Nephron (organoid): ENCODE data around the gene ACSL6.

Experiments used
- H3K27ac Mint-ChIP-seq, 3 experiments: 2 replicates each; pipeline ENCODE4 v1.8.0; 2020; ENCODE audit warnings: mixed read lengths in 3 of 3, mild to moderate bottlenecking in 2 of 3, moderate library complexity in 1 of 3
- H3K27me3 Mint-ChIP-seq: 2 replicates; pipeline ENCODE4 v1.8.0; 2021; ENCODE audit warnings: low read depth, mild to moderate bottlenecking, moderate library complexity, mixed read lengths
- H3K36me3 Mint-ChIP-seq: 2 replicates; pipeline ENCODE4 v1.8.0; 2020; ENCODE audit warnings: low read depth, mixed read lengths
- H3K4me1 Mint-ChIP-seq: 2 replicates; pipeline ENCODE4 v1.8.0; 2020; ENCODE audit warnings: mixed read lengths
- H3K4me3 Mint-ChIP-seq, 3 experiments: 2 replicates each; pipeline ENCODE4 v1.8.0; 2020; ENCODE audit warnings: mild to moderate bottlenecking in 3 of 3, mixed read lengths in 3 of 3, moderate library complexity in 2 of 3
- H3K9me3 Mint-ChIP-seq: 2 replicates; pipeline ENCODE4 v1.8.0; 2020; ENCODE audit warnings: mixed read lengths
- TF ChIP-seq, protein P1 (sequence below), 3 experiments: fragments of 200-600 bp; sonication (generic); IDR thresholded peaks; one replicate each; pipeline ENCODE4 v1.5.0; 2021; ENCODE audit warnings: antibody characterized with exemption in 3 of 3; ENCODE audit not compliant: unreplicated experiment in 3 of 3

ACSL6 gene

DNA sequence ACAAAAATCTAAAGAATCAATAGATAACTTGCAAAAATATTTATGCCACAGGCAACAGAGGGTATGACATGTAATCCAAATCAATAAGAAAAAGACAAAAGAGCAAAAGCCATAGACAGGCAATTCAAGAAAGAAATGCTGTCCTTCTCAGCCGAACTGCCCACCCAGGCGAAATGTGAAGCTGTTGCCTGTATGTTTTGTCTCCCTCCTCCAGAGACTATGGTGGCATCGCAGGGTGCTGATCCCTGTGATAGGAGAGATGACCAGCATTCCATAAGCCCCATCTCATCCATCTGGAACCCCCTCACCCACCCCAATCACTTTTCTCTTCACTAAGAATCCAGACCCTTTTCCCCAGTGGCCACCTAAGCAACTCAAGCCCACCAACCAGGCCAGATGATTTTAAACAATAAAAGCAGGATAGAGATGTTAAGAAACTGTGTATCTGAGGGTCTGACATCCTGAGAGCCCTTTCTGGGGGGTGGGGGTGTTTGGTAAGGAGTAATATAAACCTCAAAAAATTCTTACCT, 5.3 kb upstream of the ACSL6 start:
- Mint-ChIP-seq H3K4me3 (no peak overlapping the region), H3K4me1 (no peaks in the 10 kb centered on the region), H3K9me3 (no peaks in the 10 kb centered on the region), H3K27ac (no peak overlapping the region), H3K36me3 (no peaks in the 10 kb centered on the region), H3K27me3 (peaks cover 58% of the 10 kb centered on the region)
- TF ChIP-seq, protein P1, sequence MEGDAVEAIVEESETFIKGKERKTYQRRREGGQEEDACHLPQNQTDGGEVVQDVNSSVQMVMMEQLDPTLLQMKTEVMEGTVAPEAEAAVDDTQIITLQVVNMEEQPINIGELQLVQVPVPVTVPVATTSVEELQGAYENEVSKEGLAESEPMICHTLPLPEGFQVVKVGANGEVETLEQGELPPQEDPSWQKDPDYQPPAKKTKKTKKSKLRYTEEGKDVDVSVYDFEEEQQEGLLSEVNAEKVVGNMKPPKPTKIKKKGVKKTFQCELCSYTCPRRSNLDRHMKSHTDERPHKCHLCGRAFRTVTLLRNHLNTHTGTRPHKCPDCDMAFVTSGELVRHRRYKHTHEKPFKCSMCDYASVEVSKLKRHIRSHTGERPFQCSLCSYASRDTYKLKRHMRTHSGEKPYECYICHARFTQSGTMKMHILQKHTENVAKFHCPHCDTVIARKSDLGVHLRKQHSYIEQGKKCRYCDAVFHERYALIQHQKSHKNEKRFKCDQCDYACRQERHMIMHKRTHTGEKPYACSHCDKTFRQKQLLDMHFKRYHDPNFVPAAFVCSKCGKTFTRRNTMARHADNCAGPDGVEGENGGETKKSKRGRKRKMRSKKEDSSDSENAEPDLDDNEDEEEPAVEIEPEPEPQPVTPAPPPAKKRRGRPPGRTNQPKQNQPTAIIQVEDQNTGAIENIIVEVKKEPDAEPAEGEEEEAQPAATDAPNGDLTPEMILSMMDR (IDR thresholded peaks at IDR 0.05; ENCODE audit: unreplicated experiment in 3 of 3), result no peak

DNA sequence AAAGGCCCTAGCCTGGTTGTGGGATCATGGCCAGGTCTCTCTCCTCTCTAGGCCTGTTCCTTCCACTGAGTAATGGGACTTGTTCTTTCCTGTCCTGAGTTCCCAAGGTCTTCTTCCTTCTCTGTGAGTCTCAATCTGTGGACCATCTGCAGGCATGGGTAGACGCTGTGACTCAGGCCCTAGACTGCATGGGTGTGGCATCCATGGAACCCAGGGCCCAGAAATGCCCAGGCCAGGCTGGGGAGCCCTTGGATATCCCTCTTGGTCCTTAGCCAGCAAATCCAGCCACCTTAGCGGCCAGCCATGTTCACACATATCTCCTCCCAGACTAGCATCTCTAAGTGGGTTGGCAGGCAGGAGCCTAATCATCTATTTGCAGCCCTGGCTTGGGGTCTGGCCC, 2.3 kb upstream of the ACSL6 start:
- no peak overlapping the region for H3K4me3 Mint-ChIP-seq
- peaks cover 81% of the 10 kb centered on the region for H3K27me3 Mint-ChIP-seq
- H3K4me1 Mint-ChIP-seq, result no peaks in the 10 kb centered on the region
- no peaks in the 10 kb centered on the region for H3K36me3 Mint-ChIP-seq
- TF ChIP-seq, protein P1 (IDR thresholded peaks at IDR 0.05; ENCODE audit: unreplicated experiment in 3 of 3), result no peak
- H3K9me3 Mint-ChIP-seq, result no peaks in the 10 kb centered on the region
- no peak overlapping the region for H3K27ac Mint-ChIP-seq

DNA sequence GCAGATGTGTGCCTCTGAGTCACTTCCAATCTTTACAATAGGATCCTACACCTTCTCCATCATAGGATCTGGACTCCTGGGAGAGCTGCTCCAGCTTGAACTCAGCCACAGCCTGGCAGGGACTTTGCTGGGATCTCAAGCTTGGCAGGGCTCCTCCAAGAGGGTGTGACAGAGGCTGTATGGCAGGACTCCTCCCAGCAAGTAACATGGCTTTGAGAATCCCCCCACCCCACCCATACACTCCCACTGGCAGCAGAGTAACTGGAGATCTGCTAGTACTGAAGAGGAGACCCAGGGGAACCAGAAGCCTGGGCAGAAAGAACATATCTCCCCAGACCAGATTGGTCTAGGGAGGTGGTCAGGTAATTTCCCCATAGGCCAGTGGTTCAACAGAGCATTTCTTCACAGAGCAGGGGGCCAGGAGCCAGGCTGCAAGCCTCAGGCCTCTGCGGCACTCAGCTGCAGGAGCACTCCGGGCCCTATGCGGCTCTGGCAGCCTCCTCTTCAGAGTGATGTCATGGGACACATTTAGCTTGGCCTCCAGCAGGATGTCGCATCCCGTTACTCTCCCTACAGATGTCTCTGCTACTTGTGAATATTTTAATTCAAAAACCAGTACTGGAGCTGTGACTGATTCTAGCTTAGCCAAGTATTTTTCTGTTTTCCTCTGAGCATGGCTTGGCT, 1.7 kb upstream of the ACSL6 start:
- H3K4me3 Mint-ChIP-seq, result no peak overlapping the region
- peaks cover 82% of the 10 kb centered on the region for H3K27me3 Mint-ChIP-seq

DNA sequence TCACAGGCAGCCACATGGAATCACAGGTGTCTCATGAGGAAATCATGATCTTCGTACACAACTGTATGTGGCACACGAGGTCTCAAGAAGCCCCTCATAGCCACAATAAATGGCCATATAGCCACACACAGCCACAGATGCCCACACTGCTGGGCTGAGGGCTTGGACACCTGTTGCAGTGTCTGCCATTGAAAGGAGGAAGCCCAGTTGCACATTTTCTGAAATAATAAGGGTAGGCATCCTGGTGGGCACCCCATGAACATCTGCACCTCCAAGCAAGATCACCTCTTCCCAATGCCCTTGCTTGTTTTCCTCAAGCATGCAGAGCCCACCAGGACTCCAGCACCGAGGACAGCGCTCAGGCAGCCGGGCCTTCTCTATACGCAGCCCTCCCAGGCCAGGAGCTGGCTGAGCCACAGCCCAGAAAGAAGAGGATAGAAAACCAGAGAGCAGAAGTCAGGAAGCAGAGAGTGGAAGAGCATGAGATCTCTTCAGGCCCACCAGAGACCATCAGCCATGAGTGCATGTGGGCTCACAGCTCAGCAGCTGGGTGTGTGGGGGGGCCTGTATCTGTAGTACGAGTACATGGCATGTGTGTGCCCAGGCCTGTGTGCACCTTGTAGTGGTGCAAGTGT, 1.0 kb upstream of the ACSL6 start:
- TF ChIP-seq, protein P1 (IDR thresholded peaks at IDR 0.05; ENCODE audit: unreplicated experiment in 3 of 3), result no peak
- no peaks in the 10 kb centered on the region for H3K36me3 Mint-ChIP-seq
- no peak overlapping the region for H3K27ac Mint-ChIP-seq

More for the DNA sequence above, 1.7 kb upstream of the ACSL6 start:
- Mint-ChIP-seq H3K4me1 (no peaks in the 10 kb centered on the region), H3K36me3 (no peaks in the 10 kb centered on the region), H3K27ac (no peak overlapping the region), H3K9me3 (no peaks in the 10 kb centered on the region)
- TF ChIP-seq, protein P1 (IDR thresholded peaks at IDR 0.05; ENCODE audit: unreplicated experiment in 3 of 3), result no peak

DNA sequence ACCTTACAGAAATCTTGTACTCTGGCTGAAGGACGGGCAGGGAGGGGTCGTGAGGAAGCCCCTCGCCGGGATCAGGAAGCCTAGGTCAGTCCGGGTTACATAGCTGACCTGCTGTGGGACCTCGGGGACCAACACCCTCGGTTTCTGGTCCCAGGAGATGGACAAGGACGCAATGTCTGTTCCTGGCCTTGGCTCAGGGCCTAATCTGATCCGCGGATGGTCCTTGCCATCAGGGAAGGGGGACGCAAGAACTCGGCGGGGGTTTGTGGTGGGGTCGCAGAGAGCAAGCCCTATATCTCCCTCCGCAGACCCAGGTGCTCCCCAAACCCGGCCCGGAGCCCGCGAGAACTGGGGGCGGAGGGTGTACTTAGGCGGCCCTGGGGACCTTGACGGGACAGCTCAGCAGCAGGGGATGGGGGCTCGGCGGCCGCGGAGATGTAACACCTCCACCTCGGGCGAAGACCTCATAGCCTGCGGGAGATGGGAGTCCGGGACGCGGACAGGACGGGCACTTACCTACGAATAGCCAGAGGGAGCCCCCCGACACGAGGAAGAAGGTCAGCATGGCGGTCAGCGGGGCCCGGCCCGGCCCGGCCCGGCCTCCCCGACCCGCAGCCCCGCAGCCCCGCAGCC, 353 bp downstream of the ACSL6 start:
- peak overlapping the region; percentile 65 to 75 (median 74) for H3K4me3 Mint-ChIP-seq
- no peak overlapping the region for H3K27ac Mint-ChIP-seq
- H3K27me3 Mint-ChIP-seq, result peaks cover 71% of the 10 kb centered on the region
- no peaks in the 10 kb centered on the region for H3K36me3 Mint-ChIP-seq
- no peaks in the 10 kb centered on the region for H3K9me3 Mint-ChIP-seq
- no peaks in the 10 kb centered on the region for H3K4me1 Mint-ChIP-seq
- TF ChIP-seq, protein P1 (IDR thresholded peaks at IDR 0.05; ENCODE audit: unreplicated experiment in 3 of 3), result no peak

More for the DNA sequence above, 1.0 kb upstream of the ACSL6 start:
- Mint-ChIP-seq H3K27me3 (peaks cover 79% of the 10 kb centered on the region), H3K4me3 (peak overlapping the region; percentile 16 to 66 (median 48)), H3K9me3 (no peaks in the 10 kb centered on the region), H3K4me1 (no peaks in the 10 kb centered on the region)
